Measurements from ENCODE around the gene ANAPC2. TPM values are rescaled to one million over a fixed set of nuclear protein-coding genes. Genes with fewer than 3 reads are reported as not detected.

Gene ANAPC2
- total RNA-seq, 1 donor, result 32.9 TPM

GRCh38 chr9:137140151-137141012 lies 48.0 kb downstream of the ANAPC2 start:
- H3K79me2 ChIP-seq (ENCODE audit: insufficient read depth, low read length), result no peaks in the 10 kb centered on the region
- TF ChIP-seq CTCF (IDR thresholded peaks at IDR 0.05; ENCODE audit: extremely low read depth, low read depth, low read length), result no peak
- H2AFZ ChIP-seq (ENCODE audit: low read length), result no peak overlapping the region
- no peaks in the 10 kb centered on the region for H3K9me3 ChIP-seq (ENCODE audit: low read depth, low read length)
- no peak overlapping the region for H3K4me2 ChIP-seq (ENCODE audit: insufficient read depth, low read length)
- peak; percentile 91 for DNase-seq (ENCODE audit: insufficient read length, low spot score, missing footprints)
- no peaks in the 10 kb centered on the region for H3K36me3 ChIP-seq (ENCODE audit: insufficient read depth, low read length)
- H3K4me3 ChIP-seq (ENCODE audit: insufficient read depth, low read length), result no peak overlapping the region
- peaks cover 48% of the 10 kb centered on the region for H3K27me3 ChIP-seq (ENCODE audit: insufficient read depth, low read length)
- H4K20me1 ChIP-seq (ENCODE audit: insufficient read depth, low read length), result no peaks in the 10 kb centered on the region
- no peak overlapping the region for H3K27ac ChIP-seq (ENCODE audit: low read depth, low read length)
- no peaks in the 10 kb centered on the region for H3K4me1 ChIP-seq (ENCODE audit: insufficient read depth, low read length)

GRCh38 chr9:137139468-137140150 lies 48.8 kb downstream of the ANAPC2 start:
- Histone ChIP-seq H3K9me3 (ENCODE audit: low read depth, low read length) (no peaks in the 10 kb centered on the region), H3K4me1 (ENCODE audit: insufficient read depth, low read length) (no peaks in the 10 kb centered on the region), H3K79me2 (ENCODE audit: insufficient read depth, low read length) (no peaks in the 10 kb centered on the region), H3K4me2 (ENCODE audit: insufficient read depth, low read length) (no peak overlapping the region), H3K27ac (ENCODE audit: low read depth, low read length) (no peak overlapping the region), H3K36me3 (ENCODE audit: insufficient read depth, low read length) (no peaks in the 10 kb centered on the region), H4K20me1 (ENCODE audit: insufficient read depth, low read length) (no peaks in the 10 kb centered on the region), H3K27me3 (ENCODE audit: insufficient read depth, low read length) (peaks cover 48% of the 10 kb centered on the region), H2AFZ (ENCODE audit: low read length) (no peak overlapping the region), H3K4me3 (ENCODE audit: insufficient read depth, low read length) (no peak overlapping the region)
- DNase-seq (ENCODE audit: insufficient read length, low spot score, missing footprints), result peak; percentile 77
- no peak for TF ChIP-seq CTCF (IDR thresholded peaks at IDR 0.05; ENCODE audit: extremely low read depth, low read depth, low read length)

GRCh38 chr9:137138722-137139467 lies 49.5 kb downstream of the ANAPC2 start, which contains the start of gene GRIN1:
Gene GRIN1, plus strand, starts transcription at chr9:137139154. Its CDS starts 333 bp downstream, at chr9:137139487.
- Histone ChIP-seq H3K27me3 (ENCODE audit: insufficient read depth, low read length) (peaks cover 48% of the 10 kb centered on the region), H4K20me1 (ENCODE audit: insufficient read depth, low read length) (no peaks in the 10 kb centered on the region), H3K36me3 (ENCODE audit: insufficient read depth, low read length) (no peaks in the 10 kb centered on the region), H2AFZ (ENCODE audit: low read length) (no peak within 1 kb of the TSS), H3K4me2 (ENCODE audit: insufficient read depth, low read length) (no peak within 1 kb of the TSS), H3K79me2 (ENCODE audit: insufficient read depth, low read length) (no peaks in the 10 kb centered on the region), H3K4me1 (ENCODE audit: insufficient read depth, low read length) (no peaks in the 10 kb centered on the region), H3K4me3 (ENCODE audit: insufficient read depth, low read length) (no peak within 1 kb of the TSS), H3K27ac (ENCODE audit: low read depth, low read length) (no peak within 1 kb of the TSS), H3K9me3 (ENCODE audit: low read depth, low read length) (no peaks in the 10 kb centered on the region)
- no peak for TF ChIP-seq CTCF (IDR thresholded peaks at IDR 0.05; ENCODE audit: extremely low read depth, low read depth, low read length)
- peak; percentile 95 for DNase-seq (ENCODE audit: insufficient read length, low spot score, missing footprints)

Measured in osteoblast (primary cell).